Lower leg skin (tissue), 4 donors: ENCODE results near the gene CEMIP2. TPM values are rescaled to one million over a fixed set of nuclear protein-coding genes. Genes with fewer than 3 reads are reported as not detected.

Source experiments
- DNase-seq, 2 donors: peaks; one replicate each; pipeline ENCODE4 v3.0.0-alpha.2; 2019; ENCODE audit warnings: low spot score in 2 of 2
- H3K4me3 ChIP-seq: fragments of 200-600 bp; sonication (generic); 2 replicates; pipeline ENCODE4 v1.5.1; 2017; ENCODE audit warnings: mild to moderate bottlenecking, low read depth; ENCODE audit not compliant: poor library complexity, severe bottlenecking
- POLR2A ChIP-seq, 2 donors: fragments of 450-650 bp; IDR thresholded peaks; one replicate each; pipeline ENCODE4 v1.6.1; 2016 to 2017; ENCODE audit warnings: antibody characterized with exemption in 2 of 2, mild to moderate bottlenecking in 1 of 2, moderate library complexity in 1 of 2
- WGBS, 2 donors: methylation state at CpG; one replicate each; pipeline ENCODE4 v1.1.5; 2018; 5-methylcytosine and 5-hydroxymethylcytosine counted together
- intact Hi-C: fragments of 100-400 bp; cut with DNase I; formaldehyde crosslinking; loops from one replicate; pipeline ENCODE4 v1.15.0; 2023; ENCODE audit warnings: low total_unique reads
- total RNA-seq, 4 donors: library from RNA; depleted of rRNA; stranded (reverse); fragments of >200 nt; gene quantifications; one replicate each; pipeline ENCODE4 v1.1.0, GENCODE V29; 2016
- TF ChIP-seq, protein P1 (sequence below), 3 donors: fragments of 450-650 bp; IDR thresholded peaks; one replicate each; pipeline ENCODE4 v1.5.1; 2016; ENCODE audit warnings: antibody characterized with exemption in 3 of 3, mild to moderate bottlenecking in 3 of 3, moderate library complexity in 2 of 3

The CEMIP2 gene
- total RNA-seq, 4 donors from 2014 or later: 20.6 to 48.6 (median 29.0) TPM

DNA sequence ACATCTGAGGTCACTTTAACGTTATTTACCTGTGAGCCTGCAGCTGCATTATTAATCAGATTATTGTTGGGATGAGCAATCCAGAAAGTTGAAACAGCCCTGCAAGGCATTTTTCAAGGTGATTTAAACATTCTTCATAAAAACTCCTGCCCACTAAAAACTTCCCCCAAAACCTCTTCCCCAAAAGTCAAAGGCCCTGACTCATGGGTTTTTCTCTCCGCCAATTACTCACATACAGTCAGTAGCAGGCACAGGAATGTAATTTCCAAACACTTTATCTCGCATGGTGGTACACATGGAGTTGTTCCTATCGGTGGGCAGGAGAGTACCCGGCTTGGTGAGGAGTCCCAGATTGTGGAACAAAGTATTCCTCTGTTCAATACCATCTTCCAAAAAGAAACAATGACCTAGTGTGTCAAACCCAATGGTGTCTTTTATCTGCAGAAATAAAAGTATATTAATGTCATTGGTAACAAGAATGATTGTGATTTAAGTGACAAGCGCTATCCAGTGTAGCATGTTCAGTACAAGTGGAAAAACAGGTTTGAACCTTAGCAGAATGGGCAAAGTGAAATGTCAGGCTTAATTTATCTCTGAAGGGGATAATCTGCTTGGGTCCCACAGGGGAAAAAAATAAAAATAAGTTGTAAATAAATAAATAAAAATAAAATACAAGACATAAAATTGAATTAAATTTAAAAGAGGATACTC, 38.3 kb downstream of the CEMIP2 start:
- 76 to 87% methylated on average over 6 of the region's 6 CpGs for WGBS, 2 donors
- TF ChIP-seq POLR2A (IDR thresholded peaks at IDR 0.05): no peak
- TF ChIP-seq, protein P1, sequence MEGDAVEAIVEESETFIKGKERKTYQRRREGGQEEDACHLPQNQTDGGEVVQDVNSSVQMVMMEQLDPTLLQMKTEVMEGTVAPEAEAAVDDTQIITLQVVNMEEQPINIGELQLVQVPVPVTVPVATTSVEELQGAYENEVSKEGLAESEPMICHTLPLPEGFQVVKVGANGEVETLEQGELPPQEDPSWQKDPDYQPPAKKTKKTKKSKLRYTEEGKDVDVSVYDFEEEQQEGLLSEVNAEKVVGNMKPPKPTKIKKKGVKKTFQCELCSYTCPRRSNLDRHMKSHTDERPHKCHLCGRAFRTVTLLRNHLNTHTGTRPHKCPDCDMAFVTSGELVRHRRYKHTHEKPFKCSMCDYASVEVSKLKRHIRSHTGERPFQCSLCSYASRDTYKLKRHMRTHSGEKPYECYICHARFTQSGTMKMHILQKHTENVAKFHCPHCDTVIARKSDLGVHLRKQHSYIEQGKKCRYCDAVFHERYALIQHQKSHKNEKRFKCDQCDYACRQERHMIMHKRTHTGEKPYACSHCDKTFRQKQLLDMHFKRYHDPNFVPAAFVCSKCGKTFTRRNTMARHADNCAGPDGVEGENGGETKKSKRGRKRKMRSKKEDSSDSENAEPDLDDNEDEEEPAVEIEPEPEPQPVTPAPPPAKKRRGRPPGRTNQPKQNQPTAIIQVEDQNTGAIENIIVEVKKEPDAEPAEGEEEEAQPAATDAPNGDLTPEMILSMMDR (IDR thresholded peaks at IDR 0.05): no peak

DNA sequence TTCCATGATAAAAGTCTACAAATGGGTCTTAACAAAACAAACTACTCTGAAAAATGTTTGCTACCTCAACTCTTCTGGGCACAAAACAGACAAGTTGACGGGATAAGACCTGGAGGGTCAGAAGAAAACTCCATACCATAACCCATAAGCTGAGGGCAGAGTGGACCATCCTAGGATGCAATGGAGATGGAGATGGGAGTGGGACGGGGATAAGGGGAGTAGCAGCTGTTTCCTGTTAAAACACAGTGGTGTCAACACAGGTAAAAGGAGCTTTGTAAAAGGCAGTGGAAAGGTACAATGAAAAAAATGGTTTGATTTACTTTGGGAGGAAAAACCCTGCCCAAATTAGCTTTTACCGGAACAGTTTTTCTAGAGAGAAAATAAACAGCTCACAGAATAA, 41.6 kb downstream of the CEMIP2 start:
- no peak for DNase-seq
- TF ChIP-seq, protein P1 (IDR thresholded peaks at IDR 0.05): no peak
- TF ChIP-seq POLR2A (IDR thresholded peaks at IDR 0.05): no peak
- no peak overlapping the region for H3K4me3 ChIP-seq
- 63 to 96% methylated on average over 3 of the region's 3 CpGs for WGBS, 2 donors
- intact Hi-C loops: no loop called here

More for the DNA sequence above, 38.3 kb downstream of the CEMIP2 start:
- no peak overlapping the region for H3K4me3 ChIP-seq
- intact Hi-C loops: no loop called here
- no peak for DNase-seq

GRCh38 chr9:71725590-71726338, 42.5 kb downstream of the CEMIP2 start:
- TF ChIP-seq, protein P1 (IDR thresholded peaks at IDR 0.05): no peak
- TF ChIP-seq POLR2A (IDR thresholded peaks at IDR 0.05): no peak
- 41 to 57% methylated on average over 5 of the region's 5 CpGs for WGBS, 2 donors
- DNase-seq: no peak
- H3K4me3 ChIP-seq: no peak overlapping the region
- intact Hi-C loops: no loop called here

GRCh38 chr9:71721855-71722254, 46.5 kb downstream of the CEMIP2 start:
- no peak for DNase-seq
- intact Hi-C loops: no loop called here
- no peak for TF ChIP-seq POLR2A (IDR thresholded peaks at IDR 0.05)
- TF ChIP-seq, protein P1 (IDR thresholded peaks at IDR 0.05): no peak

DNA sequence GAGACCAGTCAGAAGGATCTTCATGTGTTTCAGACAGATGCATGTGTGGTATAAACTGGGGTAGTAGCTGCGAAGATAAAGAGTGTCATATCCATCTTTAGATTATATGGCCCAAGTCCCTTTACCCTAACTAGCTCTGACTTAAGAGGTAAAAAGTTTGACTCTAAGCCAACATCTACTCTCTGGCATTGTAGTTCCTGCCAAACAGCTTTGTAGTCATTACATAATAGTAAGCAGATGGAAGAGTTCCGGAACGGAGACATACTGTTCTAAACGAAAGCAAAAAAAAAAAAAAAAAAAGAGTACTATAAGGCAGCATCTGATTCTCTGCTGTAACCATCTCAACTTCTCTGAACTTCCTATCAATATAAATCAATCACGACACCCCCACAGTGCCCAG, 48.8 kb downstream of the CEMIP2 start:
- TF ChIP-seq, protein P1 (IDR thresholded peaks at IDR 0.05): no peak
- TF ChIP-seq POLR2A (IDR thresholded peaks at IDR 0.05): no peak
- 26 to 43% methylated on average over 5 of the region's 5 CpGs for WGBS, 2 donors
- DNase-seq: no peak
- intact Hi-C loops: no loop called here
- no peak overlapping the region for H3K4me3 ChIP-seq

More at GRCh38 chr9:71721855-71722254, 46.5 kb downstream of the CEMIP2 start:
- no peak overlapping the region for H3K4me3 ChIP-seq
